WTC11 (cell line): Measurements from ENCODE around the gene ABHD17C.

ENCODE experiments used
- ATF2 ChIP-seq: sonication (generic); formaldehyde crosslinking; IDR thresholded peaks from 2 replicates; pipeline ENCODE4 v1.8.1; 2022; ENCODE audit warnings: low read depth, missing genetic modification reagents, borderline replicate concordance
- CTCF ChIP-seq: fragments of 200-600 bp; IDR thresholded peaks from 2 replicates; pipeline ENCODE4 v1.8.0; 2022; ENCODE audit warnings: antibody characterized with exemption
- HMGXB4 ChIP-seq: sonication (generic); formaldehyde crosslinking; IDR thresholded peaks from 2 replicates; pipeline ENCODE4 v1.8.1; 2023; ENCODE audit warnings: mild to moderate bottlenecking, moderate library complexity, missing genetic modification reagents
- NR2C2 ChIP-seq: sonication (generic); formaldehyde crosslinking; IDR thresholded peaks from 2 replicates; pipeline ENCODE4 v1.8.0; 2022; ENCODE audit warnings: mild to moderate bottlenecking, missing genetic modification reagents
- TP53 ChIP-seq: sonication (generic); formaldehyde crosslinking; IDR thresholded peaks from 2 replicates; pipeline ENCODE4 v1.8.1; 2023; ENCODE audit warnings: mild to moderate bottlenecking, missing genetic modification reagents

- TF ChIP-seq HMGXB4 (no peak), CTCF (no peak), TP53 (no peak), NR2C2 (CRISPR knock-in tag) (no peak), ATF2 (CRISPR knock-in tag) (no peak)
Measured at GRCh38 chr15:80679167-80679803, 15.8 kb upstream of the ABHD17C start.
